SH-SY5Y (cell line): Measurements from ENCODE around the gene EFR3B.

Source experiments
- GATA2 ChIP-seq: IDR thresholded peaks from 2 replicates; pipeline ENCODE4 v1.6.1; 2011; ENCODE audit warnings: mild to moderate bottlenecking, low read depth, low read length
- GATA3 ChIP-seq: IDR thresholded peaks from 2 replicates; pipeline ENCODE4 v1.6.1; 2011; ENCODE audit warnings: low read depth, mild to moderate bottlenecking, low read length, moderate library complexity

Gene EFR3B

GRCh38 chr2:25168256-25169072, 126.6 kb downstream of the EFR3B start, which contains the start of gene POMC:
Gene POMC, minus strand, starts transcription at chr2:25168580. Its CDS starts 3,808 bp downstream, at chr2:25164772.
- TF ChIP-seq GATA3 (no peak), GATA2 (no peak)

DNA sequence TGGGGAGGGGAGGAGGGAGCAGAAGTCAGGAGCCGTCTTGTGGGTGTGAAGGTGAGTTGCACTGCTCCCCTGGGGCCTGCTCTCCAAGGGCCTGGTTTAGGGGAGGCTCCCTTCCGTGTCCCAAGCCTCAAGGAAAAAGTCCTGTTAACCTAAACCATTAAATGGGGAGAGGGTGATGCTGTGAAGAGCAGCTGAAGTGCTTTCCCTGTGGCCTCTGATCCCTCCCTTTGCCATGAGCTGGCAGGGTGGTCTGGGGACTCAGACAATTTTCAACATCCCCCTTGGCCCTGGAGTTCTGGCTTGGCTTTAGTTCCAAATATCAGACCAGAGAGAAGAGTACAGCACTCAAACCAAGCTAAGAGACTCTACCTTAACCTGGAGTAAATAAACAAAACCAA, 127.2 kb downstream of the EFR3B start:
- no peak for TF ChIP-seq GATA3
- TF ChIP-seq GATA2, result no peak

DNA sequence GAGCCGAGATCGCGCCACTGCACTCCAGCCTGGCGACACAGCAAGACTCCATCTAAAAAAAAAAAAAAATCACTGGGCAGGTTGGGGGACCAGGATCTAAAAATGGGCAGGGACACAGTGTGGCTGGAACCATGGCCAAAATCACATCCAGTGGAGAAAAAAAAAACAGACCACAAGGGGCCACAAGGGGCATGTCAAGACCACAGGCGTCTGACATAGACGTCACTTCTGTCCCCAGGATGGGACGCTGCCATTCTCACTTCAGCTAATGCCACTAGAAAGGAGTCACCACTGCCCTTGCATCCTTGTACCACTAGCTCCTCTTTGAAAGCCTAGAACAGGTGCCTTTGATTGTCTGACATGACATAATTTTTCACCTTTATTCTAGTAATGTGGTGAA, 129.0 kb downstream of the EFR3B start:
- TF ChIP-seq GATA2 (no peak), GATA3 (no peak)

DNA sequence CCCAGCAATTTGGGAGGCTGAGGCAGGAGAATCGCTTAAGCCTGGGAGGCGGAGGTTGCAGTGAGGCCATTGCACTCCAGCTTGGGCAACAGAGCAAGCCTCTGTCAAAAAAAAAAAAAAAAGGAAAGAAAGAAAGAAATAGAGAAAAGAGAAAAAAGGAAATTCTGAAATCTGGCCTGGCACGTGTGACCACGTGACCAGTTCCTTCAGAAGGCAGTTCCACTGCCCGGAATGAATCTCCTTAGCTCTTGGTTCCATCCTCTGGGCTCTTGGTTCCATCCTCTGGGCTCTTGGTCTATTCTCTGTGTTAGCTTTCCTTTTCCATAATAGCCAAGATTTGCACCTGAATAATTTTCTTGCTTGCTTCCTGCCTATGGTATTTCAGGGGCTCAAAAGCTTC, 131.8 kb downstream of the EFR3B start:
- TF ChIP-seq GATA2 (no peak), GATA3 (no peak)

GRCh38 chr2:25174192-25174861, 132.5 kb downstream of the EFR3B start:
- no peak for TF ChIP-seq GATA3
- no peak for TF ChIP-seq GATA2

GRCh38 chr2:25176138-25176537, 134.3 kb downstream of the EFR3B start:
- TF ChIP-seq GATA2 (no peak), GATA3 (no peak)

GRCh38 chr2:25176541-25177181, 134.8 kb downstream of the EFR3B start:
- no peak for TF ChIP-seq GATA2
- no peak for TF ChIP-seq GATA3

DNA sequence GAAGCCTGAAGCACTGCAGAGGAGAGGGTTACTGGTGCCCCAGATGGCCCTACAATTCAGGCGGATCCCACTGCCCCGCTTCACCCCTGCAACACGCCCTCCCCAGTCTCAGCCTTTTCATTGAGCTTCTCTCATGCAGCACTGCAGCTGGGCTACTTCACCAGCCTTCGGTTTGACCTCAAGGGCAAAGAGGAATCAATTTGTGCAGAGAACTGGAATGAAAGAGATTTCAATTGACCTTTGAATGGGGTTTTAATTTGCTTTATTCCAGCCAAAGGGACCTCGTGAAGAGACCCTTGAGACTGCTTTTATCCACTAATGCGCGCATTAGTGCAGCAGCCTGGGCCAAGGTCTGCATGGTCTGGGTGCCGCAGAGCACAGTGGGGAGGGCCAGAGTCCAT, 135.3 kb downstream of the EFR3B start:
- TF ChIP-seq GATA3 (no peak), GATA2 (no peak)

GRCh38 chr2:25178976-25179375, 137.1 kb downstream of the EFR3B start:
- TF ChIP-seq GATA2 (no peak), GATA3 (no peak)

- TF ChIP-seq GATA2 (no peak), GATA3 (no peak)
Measured at GRCh38 chr2:25184254-25184653, 142.4 kb downstream of the EFR3B start.

DNA sequence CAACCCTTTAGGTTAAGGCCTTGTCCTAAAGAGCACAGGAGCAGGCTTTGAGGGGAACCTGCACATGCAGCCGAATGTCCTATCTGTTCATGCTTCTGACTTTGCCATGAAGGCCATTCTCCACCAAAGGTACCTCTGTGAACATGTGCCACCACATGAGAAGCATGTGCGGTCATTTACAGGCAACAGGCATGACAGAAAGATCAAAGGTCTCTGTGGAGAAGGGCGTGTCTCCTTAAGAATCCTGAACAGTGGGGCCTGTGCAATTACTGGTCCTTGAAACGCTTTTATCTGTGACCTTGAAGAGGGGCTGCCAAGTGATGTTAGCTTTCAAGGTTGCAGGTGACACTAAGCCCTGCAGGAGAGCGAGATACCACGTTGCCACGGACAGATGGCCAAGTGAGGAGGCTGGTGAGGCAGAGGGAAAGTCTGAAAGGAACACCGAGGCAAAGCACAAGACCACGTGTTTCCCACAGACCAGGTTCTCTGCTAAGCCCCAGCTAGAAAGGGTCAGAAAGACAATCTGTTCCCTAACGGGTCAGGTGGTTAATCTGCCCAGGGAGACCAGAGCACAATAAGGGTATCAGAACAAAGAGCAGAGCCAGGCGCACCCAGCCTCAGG, 146.0 kb downstream of the EFR3B start:
- TF ChIP-seq GATA2 (no peak), GATA3 (no peak)

GRCh38 chr2:25188405-25188804, 146.5 kb downstream of the EFR3B start:
- no peak for TF ChIP-seq GATA2
- no peak for TF ChIP-seq GATA3

- no peak for TF ChIP-seq GATA2
Measured at GRCh38 chr2:25190536-25190935, 148.7 kb downstream of the EFR3B start.

- TF ChIP-seq GATA2 (no peak), GATA3 (no peak)
Measured at GRCh38 chr2:25194576-25195122, 152.8 kb downstream of the EFR3B start.
